Measurements from ENCODE around the gene GPD1. TPM values are rescaled to one million over a fixed set of nuclear protein-coding genes. Genes with fewer than 3 reads are reported as not detected.

GPD1 gene
- total and polyA plus RNA-seq, 9 of the 15 experiments (the other 6 are each of a cell fraction or from before 2014, with no cell fraction given), result 0.13 to 1.00 (median 0.55) TPM

GRCh38 chr12:50055831-50056638 is 47.8 kb upstream of the GPD1 start (continued):
- TF ChIP-seq TCF15 (CRISPR knock-in tag; IDR thresholded peaks at IDR 0.05) (no peak), SPI1 (IDR thresholded peaks at IDR 0.05; ENCODE audit: borderline replicate concordance, low read depth, low read length) (no peak), NRF1 (conservative IDR thresholded peaks at IDR 0.05 in 1 of 2, IDR thresholded peaks at IDR 0.05 in 1 of 2) (no peak), SREBF2 (CRISPR knock-in tag; IDR thresholded peaks at IDR 0.05) (no peak), FOXJ2 (tag; IDR thresholded peaks at IDR 0.05) (no peak), POLR2AphosphoS2 (IDR thresholded peaks at IDR 0.05; ENCODE audit: low read length) (no peak), PTRF (tag; IDR thresholded peaks at IDR 0.05) (no peak), ZNF695 (CRISPR knock-in tag; IDR thresholded peaks at IDR 0.05) (no peak), RREB1 (CRISPR knock-in tag; IDR thresholded peaks at IDR 0.05) (no peak), BRCA1 (IDR thresholded peaks at IDR 0.05) (no peak), BRCA1 (CRISPR knock-in tag; IDR thresholded peaks at IDR 0.05) (no peak), MEF2D (tag; conservative IDR thresholded peaks at IDR 0.05; ENCODE audit: low read depth) (no peak), MCM2 (IDR thresholded peaks at IDR 0.05; ENCODE audit: low read depth) (no peak), MTA1 (IDR thresholded peaks at IDR 0.05; ENCODE audit: borderline replicate concordance) (no peak), BCOR (IDR thresholded peaks at IDR 0.05) (no peak), ZNF589 (CRISPR knock-in tag; IDR thresholded peaks at IDR 0.05; ENCODE audit: low read depth) (no peak), ZNF436 (CRISPR knock-in tag; IDR thresholded peaks at IDR 0.05) (no peak), ZNF830 (CRISPR knock-in tag; IDR thresholded peaks at IDR 0.05) (no peak), ADNP (tag; IDR thresholded peaks at IDR 0.05) (no peak), SAFB (IDR thresholded peaks at IDR 0.05; ENCODE audit: borderline replicate concordance, low read depth, low read length) (no peak), HDAC1 (IDR thresholded peaks at IDR 0.05) (peak in 1 of 2 experiments; percentile 30; a peak in 1 of 4 replicates), ZNF77 (CRISPR knock-in tag; IDR thresholded peaks at IDR 0.05) (no peak)
